HG02840 (cell line): ENCODE results near the gene VPS35L.

Source experiments
- ATAC-seq: cut with Tn5 transposase; IDR thresholded peaks from one replicate; pipeline ENCODE4 v1.9.1; 2021; ENCODE audit warnings: mild to moderate bottlenecking, moderate library complexity, moderate number of reproducible peaks; ENCODE audit not compliant: unreplicated experiment, low FRiP score

Gene VPS35L

GRCh38 chr16:19737306-19738038, 182.0 kb downstream of the VPS35L start:
- no peak for ATAC-seq

- no peak for ATAC-seq
These were observed 185.9 kb downstream of the VPS35L start for GRCh38 chr16:19741354-19741753.

- ATAC-seq = no peak
These were observed 188.3 kb downstream of the VPS35L start for GRCh38 chr16:19743816-19744159.

- no peak for ATAC-seq
These were observed 189.2 kb downstream of the VPS35L start for GRCh38 chr16:19744670-19745069.

- ATAC-seq = no peak
These were observed 189.9 kb downstream of the VPS35L start for GRCh38 chr16:19745286-19746010.

GRCh38 chr16:19746561-19746960, 191.1 kb downstream of the VPS35L start:
- ATAC-seq = no peak

- no peak for ATAC-seq
These were observed 193.1 kb downstream of the VPS35L start for GRCh38 chr16:19748389-19749168.

GRCh38 chr16:19749571-19750080, 194.1 kb downstream of the VPS35L start:
- ATAC-seq = no peak
